Stimulated activated CD4-positive, alpha-beta T cell treated with anti-CD3 and anti-CD28 coated beads, TNF-alpha, amount 100 ng/mL, for 1 hour (primary cell): ENCODE results near the gene PIP5K1B.
"Not testable (repeated sequence)": the region's sequence is repeated elsewhere in the genome, so short reads cannot be mapped to it uniquely, and the experiment has no call there.

ENCODE experiments used
- DNase-seq, 3 donors: peaks; one replicate each; pipeline ENCODE4 v3.0.0-alpha.2; 2020; ENCODE audit warnings: low read depth in 3 of 3, low spot score in 1 of 3

Gene PIP5K1B

DNA sequence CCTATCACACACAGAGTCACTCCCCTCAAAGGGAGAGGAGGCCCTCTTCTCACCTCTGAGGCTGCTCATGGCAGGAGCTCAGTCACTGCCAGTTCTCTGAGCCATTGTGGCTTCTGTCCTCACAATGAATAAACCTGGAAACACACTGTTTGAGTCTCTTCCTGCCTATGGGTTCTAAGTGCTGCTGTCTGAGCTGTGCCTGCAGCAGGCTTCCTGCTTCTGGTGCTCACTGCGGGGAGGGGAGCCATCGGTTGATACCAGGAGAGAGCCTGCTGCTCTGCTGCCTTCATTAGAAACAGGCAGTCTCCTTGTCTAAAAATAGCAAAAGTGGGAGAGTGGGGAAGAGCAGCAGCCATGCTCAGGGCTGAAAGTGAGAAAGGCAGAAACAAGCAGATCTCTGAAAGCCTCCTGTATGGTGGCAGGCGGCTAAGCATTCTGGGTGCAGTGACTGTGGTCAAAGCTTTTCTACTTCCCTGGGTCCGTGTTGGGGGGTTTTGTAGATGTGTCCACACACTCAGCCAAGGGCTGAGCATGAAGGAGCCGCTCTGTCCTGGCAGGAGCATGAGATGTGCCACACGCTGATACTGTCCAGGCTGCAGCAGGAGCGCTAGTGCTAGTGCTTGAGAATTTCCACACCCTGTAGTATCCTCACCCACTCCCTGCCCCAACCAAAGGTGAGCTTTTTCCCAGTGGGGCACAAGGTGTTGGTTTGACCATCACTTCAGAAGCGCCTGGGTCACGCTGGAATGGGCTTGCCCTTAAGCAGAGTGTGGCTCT, 274.7 kb downstream of the PIP5K1B start:
- DNase-seq, result no peak

DNA sequence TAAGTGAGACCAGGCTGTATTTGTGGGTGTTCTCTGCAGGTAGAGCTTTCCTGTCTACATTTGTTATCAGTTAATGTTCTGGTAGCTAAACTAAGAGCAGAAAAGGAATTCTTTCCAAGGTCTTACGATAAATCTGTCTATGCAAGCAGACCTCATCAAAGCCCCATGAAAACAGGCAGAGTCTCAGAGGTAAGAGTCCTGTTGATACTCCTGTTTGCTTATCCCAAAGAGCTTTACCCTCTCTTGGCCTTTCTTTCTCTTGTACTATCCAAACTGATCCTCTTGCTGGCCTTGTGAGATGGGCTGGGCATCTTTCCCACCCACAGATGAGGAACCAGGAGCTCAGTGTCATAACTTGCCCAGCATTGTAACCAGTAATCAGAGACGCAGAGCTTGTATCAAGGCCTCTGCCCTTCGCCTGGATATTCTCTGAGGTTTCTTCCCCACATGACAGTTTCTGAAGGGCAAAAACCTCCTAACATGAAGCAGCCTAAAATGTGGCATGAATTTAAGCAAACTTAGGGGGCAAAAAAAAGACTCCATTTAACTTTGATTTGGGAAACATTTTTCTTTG, 275.4 kb downstream of the PIP5K1B start:
- no peak for DNase-seq

DNA sequence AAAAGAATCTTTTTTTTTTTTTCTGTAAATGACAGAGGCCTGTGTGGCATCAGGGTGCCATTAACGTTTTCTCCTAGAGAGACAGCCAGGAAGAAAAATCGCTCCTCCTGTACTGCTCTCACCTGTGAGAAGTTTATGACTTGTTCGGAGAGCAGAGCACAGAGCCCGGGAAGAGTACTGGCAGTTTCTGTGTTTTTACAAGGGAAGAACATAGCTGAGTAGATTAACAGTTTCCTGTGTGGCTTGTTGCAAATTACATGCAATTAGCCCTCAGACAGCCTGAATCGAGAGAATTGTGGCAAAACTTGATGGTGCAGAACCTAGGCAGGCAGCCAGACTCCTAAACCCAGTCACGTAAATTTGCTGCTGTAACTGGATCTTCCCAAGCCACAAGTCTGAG, 276.7 kb downstream of the PIP5K1B start:
- no peak for DNase-seq

DNA sequence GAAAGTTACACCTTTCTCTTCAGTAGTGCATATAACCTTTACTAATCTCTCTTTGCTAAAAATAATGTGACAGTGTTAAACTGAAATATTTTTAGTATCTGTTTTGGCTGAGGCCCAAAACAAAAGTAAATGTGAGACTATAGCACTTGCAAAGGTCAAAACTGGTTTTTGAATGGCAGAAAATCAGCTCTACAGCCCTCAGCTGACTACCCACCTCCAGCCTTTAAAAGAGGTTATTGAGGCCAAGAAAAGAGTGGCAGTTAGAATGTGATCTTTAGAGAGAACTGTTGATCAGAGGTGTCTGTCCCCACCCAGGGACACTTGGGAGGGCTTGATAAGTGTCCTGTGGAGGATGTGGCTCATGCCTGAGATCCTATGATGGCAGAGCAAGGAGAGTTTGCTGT, 278.0 kb downstream of the PIP5K1B start:
- DNase-seq, result no peak

DNA sequence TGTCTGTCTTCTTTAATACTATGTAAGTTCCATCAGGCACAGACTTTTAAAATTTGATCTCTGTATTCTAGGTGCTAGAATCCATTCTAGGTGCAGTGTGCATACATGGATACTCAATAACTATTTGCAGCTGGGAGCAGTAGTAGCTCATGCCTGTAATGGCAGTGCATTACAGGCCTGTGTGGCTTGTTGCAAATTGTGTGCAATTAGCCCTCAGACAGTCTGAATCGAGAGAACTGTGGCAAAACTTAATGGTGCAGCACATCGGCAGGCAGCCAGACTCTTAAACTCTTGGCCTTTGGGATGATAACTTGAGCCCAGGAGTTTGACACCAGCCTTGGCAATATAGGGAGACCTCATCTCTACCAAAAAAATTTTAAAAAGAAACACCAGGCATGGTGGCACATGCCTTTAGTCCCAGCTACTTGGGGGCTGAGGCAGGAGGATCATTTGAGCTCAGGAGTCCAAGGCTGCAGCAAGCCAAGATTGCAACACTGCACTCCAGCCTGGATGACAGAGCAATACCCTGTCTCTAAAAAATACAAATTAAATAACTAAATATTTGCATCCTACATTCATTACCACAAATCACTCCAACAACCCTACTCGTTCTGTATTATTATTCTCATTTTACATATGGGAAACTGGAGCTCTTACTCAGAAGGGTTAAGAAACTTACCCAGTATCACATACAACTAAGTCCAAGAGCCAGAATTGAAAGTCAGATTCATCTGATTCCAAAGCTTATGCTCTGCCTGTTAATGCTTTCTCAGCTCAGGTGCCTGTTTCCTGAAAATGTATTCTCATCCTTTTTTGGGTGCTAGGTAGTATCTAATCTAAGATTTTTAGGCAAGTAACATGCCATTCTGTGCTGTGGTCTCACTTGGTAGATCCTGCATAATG, 278.7 kb downstream of the PIP5K1B start:
- no peak for DNase-seq

DNA sequence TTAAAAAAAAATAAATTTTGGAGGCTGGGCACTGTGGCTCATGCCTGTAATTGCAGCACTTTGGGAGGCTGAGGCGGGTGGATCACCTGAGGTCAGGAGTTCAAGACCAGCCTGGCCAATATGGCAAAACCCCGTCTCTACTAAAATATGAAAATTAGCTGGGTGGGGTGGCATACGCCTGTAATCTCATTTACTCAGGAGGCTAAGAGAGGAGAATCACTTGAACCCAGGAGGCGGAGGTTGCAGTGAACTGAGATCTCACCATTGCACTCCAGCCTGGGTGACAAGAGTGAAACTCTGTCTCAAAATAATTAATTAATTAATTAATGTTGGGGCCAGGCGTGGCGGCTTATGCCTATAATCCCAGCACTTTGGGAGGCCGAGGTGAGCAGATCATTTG, 281.9 kb downstream of the PIP5K1B start:
- not testable (repeated sequence) for DNase-seq

DNA sequence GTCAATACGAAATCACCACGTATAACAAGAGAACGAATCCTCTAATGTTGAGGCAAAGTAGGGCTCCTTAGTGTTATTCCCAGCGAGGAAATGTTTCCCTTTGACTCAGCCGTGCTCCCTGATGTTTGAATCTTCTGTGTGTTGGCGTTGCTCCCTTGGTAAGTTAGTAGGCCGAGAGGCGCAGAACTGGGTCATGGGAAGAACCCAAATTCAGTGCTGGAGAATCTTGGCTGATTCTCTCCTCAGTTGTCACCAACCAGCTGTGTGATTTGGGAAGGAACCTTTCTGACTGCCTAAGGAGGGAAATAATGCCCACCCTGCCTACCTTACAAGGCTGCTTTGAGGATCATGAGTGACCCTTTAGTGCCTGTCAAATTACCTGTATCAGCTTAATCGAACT, 286.4 kb downstream of the PIP5K1B start:
- DNase-seq, result no peak

DNA sequence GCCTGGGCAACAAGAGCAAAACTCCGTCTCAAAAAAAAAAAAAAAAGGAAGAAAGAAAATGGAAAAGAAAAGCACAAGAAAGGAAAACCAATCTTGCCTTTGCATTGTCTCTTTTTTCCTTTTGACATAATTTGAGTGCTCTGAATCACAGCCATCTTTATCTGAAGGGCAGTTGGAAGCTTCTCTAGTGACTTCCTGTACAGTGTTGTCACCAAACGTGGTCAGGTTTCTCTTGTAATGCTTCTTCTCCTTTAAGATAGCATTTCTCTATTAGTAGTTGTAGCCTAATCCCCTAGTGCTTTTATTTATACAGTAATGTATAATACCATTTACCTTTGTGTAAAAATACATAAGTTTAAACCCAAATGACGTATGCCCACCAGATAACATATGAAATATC, 290.7 kb downstream of the PIP5K1B start:
- no peak for DNase-seq

DNA sequence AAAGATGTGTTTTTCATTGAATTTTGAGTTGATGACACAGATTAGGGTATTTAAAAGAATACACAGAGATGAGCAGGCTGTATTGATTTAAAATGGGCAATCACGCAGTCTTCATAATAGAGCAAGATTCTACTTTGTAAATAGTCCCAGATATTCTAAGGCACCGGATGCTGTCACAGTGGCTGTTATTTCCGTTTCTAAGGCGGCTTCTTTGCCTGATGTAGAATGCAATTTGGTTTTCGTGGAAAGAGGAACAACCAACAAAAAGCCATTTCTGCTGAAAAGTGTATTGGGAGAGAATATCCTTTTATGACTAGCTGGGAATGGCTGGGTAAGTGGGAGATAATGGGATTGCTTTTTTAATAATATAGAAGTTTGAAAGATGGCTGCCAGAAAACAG, 291.4 kb downstream of the PIP5K1B start:
- DNase-seq, result no peak

DNA sequence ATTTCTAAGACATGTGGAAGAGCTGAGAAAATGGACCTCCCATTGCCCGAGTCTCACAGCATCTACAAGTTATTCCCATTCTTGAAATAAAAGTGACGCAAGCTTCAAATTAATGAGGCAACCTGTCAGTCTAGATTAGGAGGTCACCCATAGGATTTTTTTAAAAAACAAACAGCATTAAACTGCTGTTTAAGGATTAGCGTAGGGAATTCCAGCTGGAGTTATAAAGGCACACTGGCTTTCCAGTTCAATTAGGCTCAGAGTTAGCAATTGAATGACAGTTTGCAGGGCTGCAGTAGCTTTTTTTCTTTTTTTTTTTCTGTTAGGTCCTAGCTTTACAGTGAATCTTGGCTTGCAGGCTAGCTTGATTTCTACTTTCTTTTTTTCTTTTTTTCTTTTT, 292.6 kb downstream of the PIP5K1B start:
- no peak for DNase-seq

DNA sequence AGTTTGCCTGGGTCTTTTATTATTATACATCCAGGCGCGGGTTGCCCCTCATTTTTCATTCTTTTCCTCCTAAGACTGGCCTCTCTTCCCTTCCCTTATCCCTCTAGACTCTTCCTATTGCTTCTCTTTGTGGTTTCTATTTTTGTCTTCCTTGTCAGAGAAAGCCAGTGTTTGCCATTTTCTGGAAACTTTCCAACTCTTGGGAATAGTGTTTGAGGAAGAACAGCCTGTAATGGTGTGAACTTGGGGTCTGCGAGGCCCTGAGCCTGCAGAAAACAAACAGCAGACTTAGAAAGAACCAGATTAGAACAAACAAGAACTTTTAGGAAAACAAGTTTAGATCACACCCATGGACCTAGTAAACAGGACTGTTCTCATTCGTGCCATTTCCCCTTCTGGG, 293.3 kb downstream of the PIP5K1B start:
- DNase-seq, result no peak

DNA sequence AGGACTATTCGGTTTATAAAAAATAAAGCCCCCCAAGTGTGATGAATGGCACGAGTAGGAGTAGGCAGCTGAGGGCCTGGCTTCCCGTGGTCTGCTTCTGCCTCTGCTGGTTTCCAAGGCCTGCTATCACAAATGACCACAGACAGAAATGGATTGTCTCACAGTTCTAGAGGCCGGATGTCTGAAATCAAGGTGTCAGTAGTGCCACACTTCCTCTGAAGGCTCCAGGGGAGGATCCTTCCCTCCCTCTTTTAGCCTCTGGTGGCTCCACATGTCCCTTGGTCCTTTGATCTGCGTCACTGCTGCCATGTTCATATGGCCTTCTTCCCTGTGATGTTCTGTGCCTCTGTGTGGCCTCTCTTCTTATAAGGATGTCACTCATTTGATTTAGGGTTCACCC, 293.8 kb downstream of the PIP5K1B start:
- DNase-seq, result no peak

DNA sequence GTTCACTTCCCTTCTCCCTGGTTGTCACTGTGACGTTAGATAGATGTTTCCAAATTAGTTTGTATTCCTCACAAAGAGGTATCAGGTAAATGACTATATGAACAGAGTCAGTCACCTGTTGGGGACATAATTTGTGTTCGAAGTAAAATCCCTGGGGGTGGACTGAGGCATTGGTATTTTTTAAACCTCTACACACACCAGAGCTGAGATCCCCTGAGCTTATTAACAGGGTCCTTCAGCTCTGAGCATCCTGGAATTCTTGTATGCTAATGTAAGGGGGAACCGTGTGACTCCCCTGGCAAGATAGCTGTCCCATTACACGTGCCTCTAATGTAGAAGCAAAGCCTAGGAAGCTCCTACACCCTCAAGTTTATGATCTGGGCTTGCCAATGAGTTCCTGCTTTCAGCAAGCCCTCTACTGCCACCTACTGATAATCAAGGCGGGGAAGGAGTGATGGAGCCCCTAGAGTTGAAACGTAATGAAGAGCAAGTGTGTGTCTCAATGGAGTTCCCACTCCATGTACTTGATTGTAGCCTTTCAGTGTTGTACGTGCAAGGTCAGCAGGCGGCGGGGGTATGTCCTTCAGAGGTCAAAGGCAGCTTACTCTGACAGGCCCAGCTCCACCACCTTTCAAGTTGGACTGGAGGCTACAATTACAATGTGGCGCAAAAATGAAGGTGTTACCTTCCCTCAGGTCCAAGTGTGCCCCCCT, 294.5 kb downstream of the PIP5K1B start:
- DNase-seq, result peak; percentile 11 to 40 (median 30)

DNA sequence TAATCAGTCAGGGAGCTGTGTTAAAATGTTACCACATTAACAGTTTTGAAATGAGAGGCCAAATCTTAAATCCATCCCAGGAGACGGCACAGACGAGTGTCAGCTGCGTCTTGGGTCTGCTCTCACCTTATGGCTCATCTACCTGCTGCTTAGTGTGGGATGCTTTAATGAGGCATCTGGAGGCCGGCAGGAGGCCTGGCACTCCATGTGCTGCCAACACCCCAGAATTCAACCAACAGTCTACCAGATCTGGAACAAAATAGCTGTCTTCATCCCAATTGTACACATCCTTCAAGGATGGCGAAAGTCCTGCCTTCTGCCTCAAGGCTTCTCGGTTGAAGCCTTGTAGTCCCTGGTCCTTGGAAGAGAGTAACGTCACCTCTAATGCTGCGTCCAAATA, 296.9 kb downstream of the PIP5K1B start:
- no peak for DNase-seq

DNA sequence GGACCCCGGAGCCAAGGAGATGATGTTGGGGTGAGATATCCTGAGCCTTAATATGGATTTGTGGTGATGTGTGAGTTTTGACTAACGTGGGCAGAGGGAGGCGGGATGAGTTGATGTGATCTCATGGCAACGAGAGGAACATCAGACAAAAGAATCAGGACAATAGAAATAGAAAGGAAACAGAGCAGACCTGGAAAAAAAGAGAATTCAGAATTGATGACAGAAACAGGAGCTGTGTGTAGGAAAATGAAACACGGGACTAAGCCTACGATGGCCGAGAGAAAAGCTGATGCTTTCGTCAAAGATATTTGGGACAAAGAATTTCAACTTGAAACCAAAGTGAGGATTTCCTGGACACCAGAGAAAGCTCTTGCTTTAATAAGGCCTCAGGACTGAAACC, 298.0 kb downstream of the PIP5K1B start:
- no peak for DNase-seq

DNA sequence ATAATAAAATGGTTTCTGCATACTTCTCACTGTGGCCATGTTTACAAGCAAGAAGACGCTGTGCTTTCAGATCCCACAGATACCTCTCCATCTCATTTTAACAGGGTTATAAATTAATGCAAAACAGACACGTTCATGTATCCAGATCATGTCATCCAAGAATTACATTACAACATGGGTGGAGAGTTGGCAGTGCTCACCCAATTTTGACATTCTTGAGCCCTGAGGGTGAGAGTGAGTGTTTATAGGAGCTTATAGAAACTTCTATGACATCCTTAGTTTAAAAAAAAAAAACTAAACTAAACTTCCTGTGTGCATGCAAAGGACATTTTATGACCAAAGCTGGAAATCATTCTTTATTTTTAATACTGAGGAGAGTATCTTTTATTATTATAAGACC, 299.8 kb downstream of the PIP5K1B start:
- DNase-seq, result no peak

DNA sequence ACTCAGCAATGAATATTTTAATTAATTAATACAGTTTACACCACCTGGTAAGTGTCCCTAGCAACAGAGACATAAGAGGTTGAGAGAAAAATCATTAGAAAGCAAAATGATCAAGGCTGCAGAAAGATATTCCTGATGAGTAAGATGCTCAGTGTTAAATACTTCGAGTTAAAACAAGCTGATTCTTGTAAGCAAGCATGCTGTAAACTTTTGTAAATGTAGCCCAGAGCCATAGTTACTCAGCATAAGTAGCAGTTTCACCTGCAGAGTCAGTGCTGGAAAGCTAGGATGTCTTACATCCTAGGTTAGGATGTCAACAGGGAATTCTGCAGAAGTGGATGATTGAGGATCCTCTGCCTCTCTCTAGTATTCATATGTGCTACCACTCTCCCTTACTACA, 304.7 kb downstream of the PIP5K1B start:
- no peak for DNase-seq

DNA sequence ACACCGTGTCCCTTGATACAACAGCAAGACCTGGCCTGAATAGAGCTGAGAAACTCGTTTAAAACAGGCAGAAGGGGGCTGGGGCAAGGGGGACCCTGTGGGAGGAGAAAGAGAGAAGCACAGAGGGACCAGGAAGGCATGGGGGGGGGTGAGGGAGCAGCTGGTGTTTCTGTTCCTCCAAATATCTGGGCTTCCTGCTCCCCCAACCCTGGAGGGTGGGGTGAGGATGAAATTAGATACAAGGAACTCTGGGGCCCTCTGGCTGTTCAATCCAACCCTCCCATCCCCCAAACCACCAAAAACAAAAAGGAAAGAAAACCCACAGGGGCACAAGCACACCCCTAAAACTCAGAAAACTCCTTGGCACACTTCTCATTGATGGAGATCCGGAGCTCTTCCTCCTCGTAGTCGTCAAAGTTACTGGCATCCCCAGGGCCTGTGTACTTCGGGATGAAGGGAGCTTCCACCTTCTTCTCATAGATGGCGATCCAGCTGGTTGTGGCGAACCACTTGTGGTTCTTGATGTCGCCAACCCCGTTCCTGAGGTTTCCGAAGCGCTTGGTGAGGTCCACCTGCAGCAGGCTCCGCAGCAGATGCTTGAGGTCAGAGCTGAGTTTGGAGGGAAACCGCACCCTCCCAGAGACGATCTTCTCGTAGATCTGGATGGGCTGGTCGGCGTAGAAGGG, 307.8 kb downstream of the PIP5K1B start:
- no peak for DNase-seq

DNA sequence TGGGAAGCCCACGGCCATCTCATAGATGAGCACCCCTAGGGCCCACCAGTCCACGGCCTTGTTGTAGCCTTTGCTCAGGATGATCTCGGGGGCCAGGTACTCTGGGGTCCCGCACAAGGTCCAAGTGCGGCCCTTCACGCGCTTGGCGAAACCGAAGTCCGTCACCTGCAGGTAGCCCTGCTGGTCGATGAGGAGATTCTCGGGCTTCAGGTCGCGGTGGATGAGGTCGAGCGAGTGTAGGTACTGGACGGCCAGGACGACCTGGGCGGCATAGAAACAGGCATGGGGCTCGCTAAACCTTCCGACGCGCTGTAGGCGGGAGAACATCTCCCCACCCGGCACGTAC, 308.3 kb downstream of the PIP5K1B start:
- DNase-seq, result no peak

DNA sequence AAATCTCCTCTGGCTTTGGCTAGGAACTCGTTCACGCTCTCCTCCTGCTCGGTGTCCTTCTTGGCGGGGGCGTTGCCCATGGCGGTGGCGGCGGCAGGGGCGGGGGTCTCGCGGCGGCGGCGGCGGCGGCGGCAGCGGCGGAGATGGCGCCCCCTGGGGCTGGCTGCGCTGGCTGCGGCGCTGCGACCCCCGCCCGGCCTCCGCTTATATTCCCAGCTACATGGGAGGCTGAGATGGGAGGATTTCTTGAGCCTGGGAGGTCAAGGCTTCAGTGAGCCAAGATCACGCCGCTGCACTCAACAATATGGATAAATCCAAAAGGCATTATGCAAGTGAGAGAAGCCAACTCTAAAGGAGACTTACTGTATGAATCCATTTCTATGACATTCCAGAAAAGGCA, 309.0 kb downstream of the PIP5K1B start, which contains the start of gene PRKACG:
Gene PRKACG (minus strand): TSS at position 101 of the 400 bp plus-strand sequence. CDS start 21 bp downstream, at position 80.
- DNase-seq, result no peak
